Heart right ventricle (tissue), 16 donors: Measurements from ENCODE around the gene EXD3. TPM values are rescaled to one million over a fixed set of nuclear protein-coding genes. Genes with fewer than 3 reads are reported as not detected.

Source experiments
- ATAC-seq, 8 donors: fragments of 200-7000 bp; cut with Tn5 transposase; one replicate each; pipeline ENCODE4 v1.9.1; 2020; ENCODE audit warnings: mild to moderate bottlenecking in 8 of 8, moderate library complexity in 8 of 8, moderate number of reproducible peaks in 1 of 8
- DNase-seq, 2 donors: peaks; one replicate each; pipeline ENCODE4 v3.0.0-alpha.2; 2020
- H3K27ac ChIP-seq, 10 donors: fragments of 200-600 bp; sonication (generic) in 2 of 10; one replicate each; pipeline versions ENCODE4 v1.5.0 to v1.8.0; 2020 to 2022; ENCODE audit warnings: mild to moderate bottlenecking in 3 of 10
- H3K27me3 ChIP-seq, 7 donors: fragments of 200-600 bp; one replicate each; pipeline ENCODE4 v1.8.0; 2021 to 2022; ENCODE audit warnings: mild to moderate bottlenecking in 2 of 7
- H3K36me3 ChIP-seq, 9 donors: fragments of 200-600 bp; sonication (generic) in 1 of 9; one replicate each; pipeline versions ENCODE4 v1.5.0 to v1.8.0; 2020 to 2022; ENCODE audit warnings: mild to moderate bottlenecking in 2 of 9
- H3K4me1 ChIP-seq, 9 donors: fragments of 200-600 bp; sonication (generic) in 1 of 9; one replicate each; pipeline versions ENCODE4 v1.5.0 to v1.8.0; 2020 to 2022; ENCODE audit warnings: mild to moderate bottlenecking in 4 of 9
- H3K4me3 ChIP-seq, 10 donors: fragments of 200-600 bp; sonication (generic) in 2 of 10; one replicate each; pipeline versions ENCODE4 v1.5.0 to v1.8.0; 2020 to 2022; ENCODE audit warnings: mild to moderate bottlenecking in 7 of 10, moderate library complexity in 2 of 10
- H3K9me3 ChIP-seq, 11 donors: fragments of 200-600 bp in 10 of 11; sonication (generic) in 2 of 11; one replicate each; pipeline versions ENCODE4 v1.5.0 to v1.8.0; 2013 to 2022; ENCODE audit warnings: mild to moderate bottlenecking in 2 of 11, control low read depth in 1 of 11, moderate library complexity in 1 of 11
- CTCF ChIP-seq, 9 donors: fragments of 200-600 bp; sonication (generic) in 2 of 9; IDR thresholded peaks; one replicate each; pipeline versions ENCODE4 v1.5.0 to v1.8.0; 2021 to 2022; ENCODE audit warnings: antibody characterized with exemption in 9 of 9, mild to moderate bottlenecking in 5 of 9, moderate library complexity in 1 of 9
- WGBS, 2 donors: extraction: QIAGEN DNeasy Blood & Tissue Kit; methylation state at CpG; one replicate each; pipeline ENCODE4 v1.1.7; 2013; ENCODE audit warnings: inconsistent platforms in 1 of 2; 5-methylcytosine and 5-hydroxymethylcytosine counted together
- intact Hi-C, 10 donors: fragments of 100-400 bp; cut with DNase I; formaldehyde crosslinking; loops; one replicate each; pipeline versions ENCODE4 v1.11.1 to v1.14.2; 2022
- polyA plus RNA-seq, 2 donors: library from polyadenylated mRNA; stranded (reverse); fragments of 200-250 nt; gene quantifications; one replicate each; pipeline ENCODE4 v1.2.3, GENCODE V29; 2013
- total RNA-seq, 10 donors: library from RNA; stranded (reverse); fragmentation: NEBNext Ultra II Directional in 3 of 10; extraction: Animal tissue kit (Norgen Biotek cat#: 25700) in 3 of 10; gene quantifications; one replicate each; pipeline versions ENCODE4 v1.2.1 to v1.2.4, GENCODE V29; 2021 to 2023
- donor health status: Arrhythmogenic right ventricular cardiomyopathy.
- donor health status: ischemic (EF 13 %, LVEDD 7.1; RV severe dilation, severe dysfunction).
- donor health status: healthy with polysubstance abuse.
- donor health status: DM: no; HTN: yes; CAD: no.
- donor health status: DM: no; HTN: no; CAD: no.
- donor health status: ischemic (EF 25% LVEDD 6.9; RV normal size, moderate dysfunction).
- donor health status: ischemic (EF 25% LVEDD 5.7; RV mildly dilated, moderate dysfunction).
- donor health status: healthy.
- donor health status: DM: yes; HTN: yes; CAD: no.
- donor health status: Ischemic cardiomyopathy.
- donor health status: ischemic (EF 35%, LVEDD 5.7; RV mildly dilated, moderate dysfunction).
- donor health status: nonischemic (EF 11% LVEDD 7.7; RV severe dilation, severe dysfunction).
- donor health status: DM: yes; HTN: yes; CAD: no.
- donor health status: PGD.
- donor health status: ischemic (EF 29% LVEDD 5.4; RV normal size, mild dysfunction).
- donor health status: nonischemic (EF 23%, LVEDD 6.1; RV moderate dilation, normal function).

EXD3 gene
- total and polyA plus RNA-seq, 12 donors, result 5.8 to 33.0 (median 9.2) TPM

DNA sequence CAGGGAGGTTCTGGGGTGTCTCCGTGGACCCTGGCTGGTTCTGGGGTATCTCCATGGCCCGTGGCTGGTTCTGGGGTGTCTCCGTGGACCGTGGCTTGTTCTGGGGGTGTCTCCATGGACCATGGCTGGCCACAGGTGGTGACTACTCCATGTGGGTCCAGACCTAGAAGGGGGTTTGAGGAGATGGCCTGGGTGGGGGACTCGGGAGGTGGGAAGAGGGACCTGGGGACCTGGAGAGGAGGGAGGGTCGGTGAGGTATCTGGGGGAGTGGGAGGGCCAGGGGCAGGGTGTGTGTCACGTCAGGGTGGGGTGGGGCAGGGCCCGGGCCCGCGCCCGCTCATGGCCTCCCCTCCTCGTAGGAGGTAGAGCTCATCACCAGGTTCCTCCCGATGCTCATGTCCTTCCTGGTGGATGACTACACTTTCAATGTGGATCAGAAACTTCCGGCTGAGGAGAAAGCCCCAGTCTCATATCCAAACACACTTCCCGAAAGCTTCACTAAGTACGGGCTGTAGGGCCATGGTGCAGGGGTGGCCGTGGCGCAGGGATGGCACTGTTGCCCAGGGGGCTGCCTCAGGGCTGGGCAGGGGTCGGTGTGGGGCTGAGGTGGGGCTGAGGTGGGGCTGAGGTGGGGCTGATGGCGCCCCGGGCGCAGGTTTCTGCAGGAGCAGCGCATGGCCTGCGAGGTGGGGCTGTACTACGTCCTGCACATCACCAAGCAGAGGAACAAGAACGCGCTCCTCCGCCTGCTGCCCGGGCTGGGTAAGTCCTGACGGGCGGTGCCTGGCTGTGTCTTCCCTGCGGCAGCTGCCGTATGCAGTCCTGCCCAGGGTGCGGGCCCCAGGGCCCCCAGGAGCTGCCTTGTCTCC lies 156.1 kb downstream of the EXD3 start:
- H3K36me3 ChIP-seq, result peaks cover 0 to 84% (median 24%) of the 10 kb centered on the region in 9 donors
- no peaks in the 10 kb centered on the region for H3K27me3 ChIP-seq
- ATAC-seq (no peak), DNase-seq (no peak)
- WGBS, 2 donors, result 89 to 95% methylated on average over 33 to 34 of the region's 34 CpGs
- H3K9me3 ChIP-seq, result no peaks in the 10 kb centered on the region
- peak overlapping the region in 1 of 10 donors; percentile 75 for H3K27ac ChIP-seq
- intact Hi-C loops, result no loop called here
- no peak overlapping the region for H3K4me3 ChIP-seq
- TF ChIP-seq CTCF (IDR thresholded peaks at IDR 0.05), result no peak
- H3K4me1 ChIP-seq, result peaks cover 11 to 58% (median 41%) of the 10 kb centered on the region in 9 donors

DNA sequence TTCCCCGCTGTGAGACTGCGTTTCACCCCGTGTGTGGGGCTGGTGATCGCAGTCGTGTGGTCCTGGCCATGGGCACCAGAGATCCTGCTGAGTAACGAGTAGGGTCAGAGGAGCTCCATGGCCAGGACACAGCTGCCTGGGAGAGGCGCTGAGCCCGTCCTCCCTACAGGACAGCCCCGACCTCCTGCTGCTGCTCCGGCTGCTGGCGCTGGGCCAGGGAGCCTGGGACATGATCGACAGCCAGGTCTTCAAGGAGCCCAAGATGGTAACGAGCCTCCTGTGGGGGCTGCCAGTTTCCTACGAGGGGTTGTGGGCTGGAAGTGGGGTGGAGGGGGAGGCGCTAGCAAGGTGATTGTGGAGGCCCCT lies 156.8 kb downstream of the EXD3 start:
- 73 to 76% methylated on average over 15 of the region's 15 CpGs for WGBS, 2 donors
- intact Hi-C loops, result no loop called here
- no peak for TF ChIP-seq CTCF (IDR thresholded peaks at IDR 0.05)
- DNase-seq (peak in 1 of 2 donors; percentile 43), ATAC-seq (no peak)
- Histone ChIP-seq H3K4me3 (no peak overlapping the region), H3K27ac (no peak overlapping the region), H3K9me3 (no peaks in the 10 kb centered on the region), H3K27me3 (no peaks in the 10 kb centered on the region), H3K4me1 (peaks cover 8 to 53% (median 38%) of the 10 kb centered on the region in 9 donors), H3K36me3 (peaks cover 0 to 84% (median 24%) of the 10 kb centered on the region in 9 donors)

DNA sequence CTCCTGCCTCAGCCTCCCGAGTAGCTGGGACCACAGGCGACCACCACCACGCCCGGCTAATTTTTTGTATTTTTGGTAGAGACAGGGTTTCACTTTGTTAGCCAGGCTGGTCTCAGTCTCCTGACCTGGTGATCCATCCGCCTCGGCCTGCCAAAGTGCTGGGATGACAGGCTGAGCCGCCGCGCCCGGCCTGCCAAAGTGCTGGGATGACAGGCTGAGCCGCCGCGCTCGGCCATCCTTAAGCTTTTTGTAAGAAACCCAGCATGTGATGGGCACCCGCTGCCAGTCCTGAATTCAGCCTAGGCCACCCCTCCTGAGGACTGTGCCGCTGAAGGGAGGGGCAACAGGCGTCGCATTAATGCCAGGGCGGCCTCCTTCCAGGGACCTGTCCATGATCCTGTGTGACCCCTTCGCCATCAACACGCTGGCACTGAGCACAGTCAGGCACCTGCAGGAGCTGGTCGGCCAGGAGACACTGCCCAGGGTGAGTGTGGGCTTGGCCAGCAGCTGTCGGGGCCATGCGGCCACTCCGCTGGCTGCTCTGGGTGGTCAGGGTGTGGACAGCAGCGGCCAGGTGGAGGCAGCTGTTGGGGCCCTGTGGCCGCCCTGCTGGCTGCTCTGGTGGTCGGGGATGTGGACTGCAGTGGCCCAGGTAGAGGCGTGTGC lies 157.3 kb downstream of the EXD3 start:
- peaks cover 0 to 80% (median 24%) of the 10 kb centered on the region in 9 donors for H3K36me3 ChIP-seq
- no peak overlapping the region for H3K4me3 ChIP-seq
- ATAC-seq (no peak), DNase-seq (no peak)
- peaks cover 8 to 48% (median 33%) of the 10 kb centered on the region in 9 donors for H3K4me1 ChIP-seq
- no peaks in the 10 kb centered on the region for H3K27me3 ChIP-seq
- intact Hi-C loops, result no loop called here
- no peak for TF ChIP-seq CTCF (IDR thresholded peaks at IDR 0.05)
- WGBS, 2 donors, result 92 to 97% methylated on average over 29 of the region's 29 CpGs
- no peaks in the 10 kb centered on the region for H3K9me3 ChIP-seq
- H3K27ac ChIP-seq, result no peak overlapping the region

GRCh38 chr9:137264067-137264466 lies 158.9 kb downstream of the EXD3 start:
- no peak overlapping the region for H3K4me3 ChIP-seq
- no peak for TF ChIP-seq CTCF (IDR thresholded peaks at IDR 0.05)
- no peaks in the 10 kb centered on the region for H3K9me3 ChIP-seq
- H3K27ac ChIP-seq, result no peak overlapping the region
- ATAC-seq, result no peak
- intact Hi-C loops, result no loop called here
- peaks cover 0 to 78% (median 29%) of the 10 kb centered on the region in 9 donors for H3K36me3 ChIP-seq
- DNase-seq, result peak in 1 of 2 donors; percentile 7
- no peaks in the 10 kb centered on the region for H3K27me3 ChIP-seq
- WGBS, 2 donors, result 95% methylated on average over 22 of the region's 22 CpGs
- peaks cover 2 to 33% (median 20%) of the 10 kb centered on the region in 9 donors for H3K4me1 ChIP-seq
